Thyroid gland (tissue), 4 donors: ENCODE data around the gene ABCG1.

Source experiments
- POLR2A ChIP-seq, 2 donors: fragments of 450-650 bp; IDR thresholded peaks; one replicate each; pipeline ENCODE4 v1.6.1; 2017; ENCODE audit warnings: antibody characterized with exemption in 2 of 2, mild to moderate bottlenecking in 2 of 2, moderate library complexity in 1 of 2
- TF ChIP-seq, protein P1 (sequence below), 6 experiments: fragments of 200-600 bp in 3 of 6; fragments of 450-650 bp in 3 of 6; sonication (generic) in 3 of 6; IDR thresholded peaks; one replicate each; pipeline ENCODE4 v1.5.1; 2016 to 2019; ENCODE audit warnings: antibody characterized with exemption in 6 of 6, mild to moderate bottlenecking in 2 of 6, inconsistent platforms in 1 of 6, moderate library complexity in 1 of 6

- TF ChIP-seq, protein P1, sequence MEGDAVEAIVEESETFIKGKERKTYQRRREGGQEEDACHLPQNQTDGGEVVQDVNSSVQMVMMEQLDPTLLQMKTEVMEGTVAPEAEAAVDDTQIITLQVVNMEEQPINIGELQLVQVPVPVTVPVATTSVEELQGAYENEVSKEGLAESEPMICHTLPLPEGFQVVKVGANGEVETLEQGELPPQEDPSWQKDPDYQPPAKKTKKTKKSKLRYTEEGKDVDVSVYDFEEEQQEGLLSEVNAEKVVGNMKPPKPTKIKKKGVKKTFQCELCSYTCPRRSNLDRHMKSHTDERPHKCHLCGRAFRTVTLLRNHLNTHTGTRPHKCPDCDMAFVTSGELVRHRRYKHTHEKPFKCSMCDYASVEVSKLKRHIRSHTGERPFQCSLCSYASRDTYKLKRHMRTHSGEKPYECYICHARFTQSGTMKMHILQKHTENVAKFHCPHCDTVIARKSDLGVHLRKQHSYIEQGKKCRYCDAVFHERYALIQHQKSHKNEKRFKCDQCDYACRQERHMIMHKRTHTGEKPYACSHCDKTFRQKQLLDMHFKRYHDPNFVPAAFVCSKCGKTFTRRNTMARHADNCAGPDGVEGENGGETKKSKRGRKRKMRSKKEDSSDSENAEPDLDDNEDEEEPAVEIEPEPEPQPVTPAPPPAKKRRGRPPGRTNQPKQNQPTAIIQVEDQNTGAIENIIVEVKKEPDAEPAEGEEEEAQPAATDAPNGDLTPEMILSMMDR (IDR thresholded peaks at IDR 0.05): no peak
- TF ChIP-seq POLR2A (IDR thresholded peaks at IDR 0.05): no peak
Observed at GRCh38 chr21:42175110-42175710, 43.7 kb upstream of the ABCG1 start.
